Measurements from ENCODE around the gene HLF. TPM values are rescaled to one million over a fixed set of nuclear protein-coding genes. Genes with fewer than 3 reads are reported as not detected.

HLF gene
- total and polyA plus RNA-seq, 5 donors, result 17.0 to 56.6 (median 46.1) TPM

DNA sequence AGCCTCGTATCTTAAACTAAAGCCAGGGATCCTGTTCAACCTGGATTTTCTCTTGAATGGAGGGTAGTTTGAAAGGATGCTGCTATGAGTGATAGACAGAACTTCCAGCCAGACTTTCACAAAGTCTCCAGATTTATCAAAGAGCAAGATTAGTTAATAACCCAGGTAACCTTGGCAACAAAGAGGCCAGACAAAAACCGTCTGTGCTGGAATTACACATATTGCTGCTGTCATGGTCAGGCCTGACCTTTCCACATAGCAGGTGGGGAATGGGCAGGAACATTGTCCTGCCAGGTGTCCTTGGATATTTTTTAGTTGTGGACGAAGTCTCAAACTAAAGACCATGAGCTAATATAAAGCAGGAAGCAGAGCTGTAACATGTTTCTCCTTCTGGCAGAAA lies 52.5 kb downstream of the HLF start:
- no peak overlapping the region for H3K4me3 ChIP-seq (ENCODE audit: low read length)
- no peak for ATAC-seq
- H3K27ac ChIP-seq (ENCODE audit: low read length), result no peak overlapping the region
- whole genome bisulfite sequencing, result 85% methylated on average over 3 of the region's 3 CpGs
- DNase-seq, result no peak
- intact Hi-C loops (cut with DNase I), result no loop called here
- H3K9me3 ChIP-seq (ENCODE audit: control insufficient read depth, low read length), result no peaks in the 10 kb centered on the region
- H3K27me3 ChIP-seq (ENCODE audit: control insufficient read depth, insufficient read depth), result no peaks in the 10 kb centered on the region
- H3K4me1 ChIP-seq (ENCODE audit: control insufficient read depth, insufficient read depth, low read length), result no peaks in the 10 kb centered on the region

DNA sequence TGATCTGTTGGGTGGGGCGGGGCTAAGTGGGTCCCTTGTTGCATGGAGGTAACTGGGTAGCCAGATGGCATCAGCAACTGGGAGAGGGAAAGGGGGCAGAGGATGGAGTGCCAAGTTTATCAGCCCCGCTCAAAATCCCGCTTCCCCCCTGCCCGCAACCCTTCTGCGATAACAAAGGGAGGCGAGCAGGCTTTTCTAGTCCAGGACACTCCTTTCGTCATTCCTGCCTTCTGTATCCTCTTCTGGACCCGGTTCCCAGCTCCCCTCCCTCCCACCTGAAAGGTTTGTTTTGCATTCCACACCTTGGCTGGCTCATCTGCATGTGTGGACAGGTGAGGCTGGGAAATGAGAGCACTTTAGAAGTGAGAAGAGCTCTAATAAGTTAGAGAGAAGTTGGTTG lies 53.3 kb downstream of the HLF start:
- H3K4me1 ChIP-seq (ENCODE audit: control insufficient read depth, insufficient read depth, low read length), result no peaks in the 10 kb centered on the region
- ATAC-seq (no peak), DNase-seq (no peak)
- no peak overlapping the region for H3K4me3 ChIP-seq (ENCODE audit: low read length)
- 87% methylated on average over 8 of the region's 8 CpGs for WGBS
- intact Hi-C loops (cut with DNase I), result no loop called here
- H3K9me3 ChIP-seq (ENCODE audit: control insufficient read depth, low read length), result no peaks in the 10 kb centered on the region
- H3K27ac ChIP-seq (ENCODE audit: low read length), result no peak overlapping the region
- H3K27me3 ChIP-seq (ENCODE audit: control insufficient read depth, insufficient read depth), result no peaks in the 10 kb centered on the region

DNA sequence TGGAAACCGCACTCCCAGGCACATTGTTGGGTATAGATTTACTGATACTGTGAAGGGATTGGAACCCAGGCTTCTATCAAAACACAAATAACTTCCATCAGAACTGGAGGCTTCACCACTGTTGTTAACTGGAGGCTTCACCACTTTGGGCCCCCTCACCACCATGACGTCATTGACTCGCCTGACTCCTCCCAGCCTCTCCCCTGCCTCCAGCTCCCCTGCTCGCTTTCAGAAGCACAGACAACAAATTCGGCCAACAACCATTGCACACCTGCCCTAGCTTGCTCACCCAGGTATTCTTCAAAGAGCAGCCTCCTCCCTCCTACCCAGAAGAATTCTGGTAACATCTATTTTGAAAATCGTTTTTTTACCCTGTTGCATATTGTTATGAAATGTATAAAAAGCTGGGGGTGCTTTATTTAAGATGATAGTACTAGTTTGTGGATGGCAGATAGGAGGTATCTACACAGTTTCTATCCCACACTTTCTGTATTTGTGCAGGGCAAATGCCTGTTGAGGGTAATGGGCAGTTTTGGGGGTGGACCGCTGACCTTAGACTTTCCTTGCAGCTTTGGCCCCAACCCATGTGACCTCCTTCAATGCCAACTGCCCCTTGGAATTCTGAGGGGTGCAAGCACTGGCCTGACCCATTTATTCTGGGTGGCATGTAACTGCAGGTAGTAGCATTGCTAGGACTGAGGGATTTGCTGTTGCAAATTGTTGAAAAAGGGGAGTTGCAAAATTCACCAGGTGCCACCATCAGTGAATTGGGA lies 54.1 kb downstream of the HLF start:
- 86% methylated on average over 7 of the region's 7 CpGs for WGBS
- no peak overlapping the region for H3K4me3 ChIP-seq (ENCODE audit: low read length)
- no peaks in the 10 kb centered on the region for H3K9me3 ChIP-seq (ENCODE audit: control insufficient read depth, low read length)
- no peaks in the 10 kb centered on the region for H3K27me3 ChIP-seq (ENCODE audit: control insufficient read depth, insufficient read depth)
- no peak overlapping the region for H3K27ac ChIP-seq (ENCODE audit: low read length)
- no peaks in the 10 kb centered on the region for H3K4me1 ChIP-seq (ENCODE audit: control insufficient read depth, insufficient read depth, low read length)
- intact Hi-C loops (cut with DNase I), result no loop called here
- ATAC-seq (no peak), DNase-seq (no peak)

DNA sequence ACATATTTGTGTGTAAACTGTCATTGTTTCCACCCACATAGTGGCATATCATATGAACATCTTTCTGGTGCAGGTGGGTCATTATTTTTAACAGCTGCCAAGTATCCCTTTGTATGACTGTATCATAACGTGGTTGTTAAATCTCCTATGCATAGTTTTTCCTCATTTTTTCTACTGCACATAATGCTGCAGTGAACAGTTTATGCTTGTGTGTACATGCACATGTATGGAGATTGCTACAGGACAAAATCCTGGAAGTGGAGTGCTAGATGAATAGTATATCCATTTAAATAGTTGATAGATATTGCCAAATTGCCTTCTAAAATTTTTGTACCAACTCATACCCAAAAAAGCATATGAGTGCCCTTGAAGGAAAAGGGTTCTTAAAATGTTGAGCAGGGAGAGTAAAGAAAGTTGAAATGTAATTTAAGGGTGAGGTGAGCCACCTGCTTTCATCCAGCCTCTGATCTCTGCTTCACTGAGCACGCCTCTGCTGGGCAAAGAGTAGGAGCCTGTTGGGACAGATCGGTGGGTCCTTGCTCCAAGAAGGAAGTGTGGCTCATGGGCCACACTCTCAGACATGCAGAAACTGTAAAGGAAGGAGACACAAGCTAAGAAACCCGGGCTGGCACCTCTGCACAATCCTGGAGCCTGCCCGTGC lies 55.3 kb downstream of the HLF start:
- H3K9me3 ChIP-seq (ENCODE audit: control insufficient read depth, low read length), result no peaks in the 10 kb centered on the region
- no peak for DNase-seq
- H3K4me1 ChIP-seq (ENCODE audit: control insufficient read depth, insufficient read depth, low read length), result no peaks in the 10 kb centered on the region
- no peak for ATAC-seq
- H3K4me3 ChIP-seq (ENCODE audit: low read length), result no peak overlapping the region
- no peak overlapping the region for H3K27ac ChIP-seq (ENCODE audit: low read length)
- WGBS, result 92% methylated on average over 5 of the region's 5 CpGs
- H3K27me3 ChIP-seq (ENCODE audit: control insufficient read depth, insufficient read depth), result no peaks in the 10 kb centered on the region
- intact Hi-C loops (cut with DNase I), result no loop called here

GRCh38 chr17:55320594-55321426 lies 56.0 kb downstream of the HLF start:
- 90% methylated on average over 23 of the region's 23 CpGs for WGBS
- Histone ChIP-seq H3K4me3 (ENCODE audit: low read length) (no peak overlapping the region), H3K27ac (ENCODE audit: low read length) (no peak overlapping the region), H3K9me3 (ENCODE audit: control insufficient read depth, low read length) (no peaks in the 10 kb centered on the region), H3K4me1 (ENCODE audit: control insufficient read depth, insufficient read depth, low read length) (no peaks in the 10 kb centered on the region), H3K27me3 (ENCODE audit: control insufficient read depth, insufficient read depth) (no peaks in the 10 kb centered on the region)
- DNase-seq (no peak), ATAC-seq (peak in 1 of 2 donors; percentile 30)
- intact Hi-C loops (cut with DNase I), result no loop called here

- 46% methylated on average over 6 of the region's 6 CpGs for WGBS
- no peak overlapping the region for H3K27ac ChIP-seq (ENCODE audit: low read length)
- no peaks in the 10 kb centered on the region for H3K9me3 ChIP-seq (ENCODE audit: control insufficient read depth, low read length)
- DNase-seq (no peak), ATAC-seq (peak; percentile 51 to 54)
- intact Hi-C loops (cut with DNase I), result no loop called here
- H3K4me3 ChIP-seq (ENCODE audit: low read length), result no peak overlapping the region
- H3K27me3 ChIP-seq (ENCODE audit: control insufficient read depth, insufficient read depth), result no peaks in the 10 kb centered on the region
- no peaks in the 10 kb centered on the region for H3K4me1 ChIP-seq (ENCODE audit: control insufficient read depth, insufficient read depth, low read length)
These were observed 56.8 kb downstream of the HLF start for GRCh38 chr17:55321427-55322060.

DNA sequence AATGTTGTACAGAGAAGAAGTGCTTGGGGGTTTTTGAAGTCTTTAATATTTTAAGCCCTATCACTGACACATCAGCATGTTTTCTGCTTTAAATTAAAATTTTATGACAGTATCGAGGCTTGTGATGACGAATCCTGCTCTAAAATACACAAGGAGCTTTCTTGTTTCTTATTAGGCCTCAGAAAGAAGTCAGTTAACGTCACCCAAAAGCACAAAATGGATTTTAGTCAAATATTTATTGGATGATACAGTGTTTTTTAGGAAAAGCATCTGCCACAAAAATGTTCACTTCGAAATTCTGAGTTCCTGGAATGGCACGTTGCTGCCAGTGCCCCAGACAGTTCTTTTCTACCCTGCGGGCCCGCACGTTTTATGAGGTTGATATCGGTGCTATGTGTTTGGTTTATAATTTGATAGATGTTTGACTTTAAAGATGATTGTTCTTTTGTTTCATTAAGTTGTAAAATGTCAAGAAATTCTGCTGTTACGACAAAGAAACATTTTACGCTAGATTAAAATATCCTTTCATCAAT lies 57.8 kb downstream of the HLF start:
- no peak overlapping the region for H3K4me3 ChIP-seq (ENCODE audit: low read length)
- H3K4me1 ChIP-seq (ENCODE audit: control insufficient read depth, insufficient read depth, low read length), result no peaks in the 10 kb centered on the region
- whole genome bisulfite sequencing, result 91% methylated on average over 11 of the region's 11 CpGs
- ATAC-seq (no peak), DNase-seq (no peak)
- intact Hi-C loops (cut with DNase I), result no loop called here
- no peaks in the 10 kb centered on the region for H3K9me3 ChIP-seq (ENCODE audit: control insufficient read depth, low read length)
- H3K27ac ChIP-seq (ENCODE audit: low read length), result no peak overlapping the region
- no peaks in the 10 kb centered on the region for H3K27me3 ChIP-seq (ENCODE audit: control insufficient read depth, insufficient read depth)

- DNase-seq (no peak), ATAC-seq (no peak)
- no peaks in the 10 kb centered on the region for H3K9me3 ChIP-seq (ENCODE audit: control insufficient read depth, low read length)
- 96% methylated on average over 7 of the region's 7 CpGs for WGBS
- no peaks in the 10 kb centered on the region for H3K27me3 ChIP-seq (ENCODE audit: control insufficient read depth, insufficient read depth)
- H3K27ac ChIP-seq (ENCODE audit: low read length), result no peak overlapping the region
- no peaks in the 10 kb centered on the region for H3K4me1 ChIP-seq (ENCODE audit: control insufficient read depth, insufficient read depth, low read length)
- no peak overlapping the region for H3K4me3 ChIP-seq (ENCODE audit: low read length)
- intact Hi-C loops (cut with DNase I), result no loop called here
These were observed 58.9 kb downstream of the HLF start for GRCh38 chr17:55323518-55324295.

DNA sequence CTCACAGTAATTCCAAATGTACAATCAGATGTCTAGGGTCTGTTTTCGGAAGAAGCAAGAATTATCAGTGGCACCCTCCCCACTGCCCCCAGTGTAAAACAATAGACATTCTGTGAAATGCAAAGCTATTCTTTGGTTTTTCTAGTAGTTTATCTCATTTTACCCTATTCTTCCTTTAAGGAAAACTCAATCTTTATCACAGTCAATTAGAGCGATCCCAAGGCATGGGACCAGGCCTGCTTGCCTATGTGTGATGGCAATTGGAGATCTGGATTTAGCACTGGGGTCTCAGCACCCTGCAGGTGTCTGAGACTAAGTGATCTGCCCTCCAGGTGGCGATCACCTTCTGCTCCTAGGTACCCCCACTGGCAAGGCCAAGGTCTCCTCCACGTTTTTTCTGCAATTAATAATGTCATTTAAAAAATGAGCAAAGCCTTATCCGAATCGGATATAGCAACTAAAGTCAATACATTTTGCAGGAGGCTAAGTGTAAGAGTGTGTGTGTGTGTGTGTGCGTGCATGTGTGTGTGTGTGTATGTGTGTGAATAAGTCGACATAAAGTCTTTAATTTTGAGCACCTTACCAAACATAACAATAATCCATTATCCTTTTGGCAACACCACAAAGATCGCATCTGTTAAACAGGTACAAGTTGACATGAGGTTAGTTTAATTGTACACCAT lies 59.7 kb downstream of the HLF start:
- Histone ChIP-seq H3K9me3 (ENCODE audit: control insufficient read depth, low read length) (no peaks in the 10 kb centered on the region), H3K27me3 (ENCODE audit: control insufficient read depth, insufficient read depth) (no peaks in the 10 kb centered on the region), H3K4me3 (ENCODE audit: low read length) (no peak overlapping the region), H3K4me1 (ENCODE audit: control insufficient read depth, insufficient read depth, low read length) (no peaks in the 10 kb centered on the region), H3K27ac (ENCODE audit: low read length) (no peak overlapping the region)
- no peak for ATAC-seq
- no peak for DNase-seq
- intact Hi-C loops (cut with DNase I), result no loop called here
- 87% methylated on average over 9 of the region's 9 CpGs for WGBS

GRCh38 chr17:55325406-55325805 lies 60.6 kb downstream of the HLF start:
- Histone ChIP-seq H3K27ac (ENCODE audit: low read length) (no peak overlapping the region), H3K27me3 (ENCODE audit: control insufficient read depth, insufficient read depth) (no peaks in the 10 kb centered on the region), H3K9me3 (ENCODE audit: control insufficient read depth, low read length) (no peaks in the 10 kb centered on the region), H3K4me1 (ENCODE audit: control insufficient read depth, insufficient read depth, low read length) (no peaks in the 10 kb centered on the region), H3K4me3 (ENCODE audit: low read length) (no peak overlapping the region)
- 71% methylated on average over 2 of the region's 2 CpGs for WGBS
- no peak for ATAC-seq
- DNase-seq, result no peak
- intact Hi-C loops (cut with DNase I), result no loop called here

Data from right cardiac atrium (tissue), 5 donors.